Measurements from ENCODE around the gene ATXN7L1. TPM values are rescaled to one million over a fixed set of nuclear protein-coding genes. Genes with fewer than 3 reads are reported as not detected.

The ATXN7L1 gene
- total and polyA plus RNA-seq, 2 donors (not counting 1 experiment from before 2014, with no cell fraction given): 7.1 to 40.6 TPM

DNA sequence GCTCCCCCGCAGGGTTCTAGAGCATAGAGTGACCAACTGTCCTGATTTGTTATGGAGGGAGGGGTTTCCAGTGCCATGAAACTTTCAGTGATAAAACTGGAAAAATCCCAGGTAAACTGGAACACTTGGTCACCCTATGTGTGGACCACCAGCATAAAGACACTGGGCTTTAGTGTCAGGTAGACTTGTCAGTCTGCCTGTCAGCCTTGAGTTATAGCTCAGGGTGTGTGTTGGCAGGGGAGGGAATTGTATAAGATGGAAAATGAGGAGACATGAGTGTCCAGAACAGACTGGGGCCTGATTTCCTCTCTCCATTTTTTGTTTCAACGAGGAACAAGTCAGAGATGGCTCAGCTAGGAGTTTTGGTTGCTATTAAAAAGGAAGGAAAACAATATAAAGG is 284.9 kb downstream of the ATXN7L1 start:
- Mint-ChIP-seq H3K4me3 (no peak overlapping the region), H3K27ac (no peak overlapping the region), H3K4me1 (peaks cover 28% of the 10 kb centered on the region), H3K27me3 (no peaks in the 10 kb centered on the region), H3K9me3 (ENCODE audit: insufficient read depth) (no peaks in the 10 kb centered on the region)
- no peak for DNase-seq
- Histone ChIP-seq H3K4me3 (ENCODE audit: control extremely low read depth in 1 of 5, extremely low read depth in 1 of 5, insufficient read depth in 1 of 5, low read depth in 2 of 5, low read length in 4 of 5) (no peak overlapping the region), H3K4me2 (replicated peaks; ENCODE audit: low read depth, low read length, poor library complexity, severe bottlenecking) (no peak overlapping the region), H3K4me1 (ENCODE audit: control insufficient read depth in 2 of 2, insufficient read depth in 2 of 2, low read length in 2 of 2) (peaks cover 9 to 16% of the 10 kb centered on the region in 2 donors), H4K20me1 (ENCODE audit: control insufficient read depth, insufficient read depth, low read length, poor library complexity, severe bottlenecking) (no peaks in the 10 kb centered on the region), H3K9ac (ENCODE audit: low read length) (no peak overlapping the region), H3K9me3 (ENCODE audit: control extremely low read depth in 1 of 3, control insufficient read depth in 2 of 3, insufficient read depth in 1 of 3, low read length in 2 of 3) (no peaks in the 10 kb centered on the region), H3K27me3 (replicated peaks in 1 of 4; ENCODE audit: control extremely low read depth in 1 of 4, control insufficient read depth in 3 of 4, insufficient read depth in 4 of 4, low read length in 3 of 4) (no peaks in the 10 kb centered on the region), H3K79me2 (ENCODE audit: control insufficient read depth, insufficient read depth, low read length) (no peaks in the 10 kb centered on the region), H2AFZ (ENCODE audit: insufficient read depth, low read depth, low read length, poor library complexity, severe bottlenecking) (no peak overlapping the region), H3K36me3 (replicated peaks in 1 of 2; ENCODE audit: control extremely low read depth in 1 of 2, control insufficient read depth in 1 of 2, extremely low read depth in 1 of 2, insufficient read depth in 2 of 2, low read length in 1 of 2) (no peaks in the 10 kb centered on the region), H3K27ac (ENCODE audit: low read length in 2 of 2) (no peak overlapping the region)
- 100% methylated on average over 1 of the region's 2 CpGs for WGBS (ENCODE audit: insufficient coverage)
- ChIA-PET CTCF (interaction anchor here (1.0 kb wide), 1 partner anchor 708 kb away, joined by 3 read pairs; no protein-coding TSS in a partner anchor), POLR2A (no interaction called here)
- ATAC-seq (ENCODE audit: low read depth): no peak
- intact Hi-C loops (cut with micrococcal nuclease): no loop called here
- TF ChIP-seq EZH2 (IDR thresholded peaks at IDR 0.05; ENCODE audit: borderline replicate concordance, insufficient read depth, low read depth, low read length, poor library complexity, severe bottlenecking): no peak
- TF ChIP-seq, protein P1, sequence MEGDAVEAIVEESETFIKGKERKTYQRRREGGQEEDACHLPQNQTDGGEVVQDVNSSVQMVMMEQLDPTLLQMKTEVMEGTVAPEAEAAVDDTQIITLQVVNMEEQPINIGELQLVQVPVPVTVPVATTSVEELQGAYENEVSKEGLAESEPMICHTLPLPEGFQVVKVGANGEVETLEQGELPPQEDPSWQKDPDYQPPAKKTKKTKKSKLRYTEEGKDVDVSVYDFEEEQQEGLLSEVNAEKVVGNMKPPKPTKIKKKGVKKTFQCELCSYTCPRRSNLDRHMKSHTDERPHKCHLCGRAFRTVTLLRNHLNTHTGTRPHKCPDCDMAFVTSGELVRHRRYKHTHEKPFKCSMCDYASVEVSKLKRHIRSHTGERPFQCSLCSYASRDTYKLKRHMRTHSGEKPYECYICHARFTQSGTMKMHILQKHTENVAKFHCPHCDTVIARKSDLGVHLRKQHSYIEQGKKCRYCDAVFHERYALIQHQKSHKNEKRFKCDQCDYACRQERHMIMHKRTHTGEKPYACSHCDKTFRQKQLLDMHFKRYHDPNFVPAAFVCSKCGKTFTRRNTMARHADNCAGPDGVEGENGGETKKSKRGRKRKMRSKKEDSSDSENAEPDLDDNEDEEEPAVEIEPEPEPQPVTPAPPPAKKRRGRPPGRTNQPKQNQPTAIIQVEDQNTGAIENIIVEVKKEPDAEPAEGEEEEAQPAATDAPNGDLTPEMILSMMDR (IDR thresholded peaks at IDR 0.05): no peak

DNA sequence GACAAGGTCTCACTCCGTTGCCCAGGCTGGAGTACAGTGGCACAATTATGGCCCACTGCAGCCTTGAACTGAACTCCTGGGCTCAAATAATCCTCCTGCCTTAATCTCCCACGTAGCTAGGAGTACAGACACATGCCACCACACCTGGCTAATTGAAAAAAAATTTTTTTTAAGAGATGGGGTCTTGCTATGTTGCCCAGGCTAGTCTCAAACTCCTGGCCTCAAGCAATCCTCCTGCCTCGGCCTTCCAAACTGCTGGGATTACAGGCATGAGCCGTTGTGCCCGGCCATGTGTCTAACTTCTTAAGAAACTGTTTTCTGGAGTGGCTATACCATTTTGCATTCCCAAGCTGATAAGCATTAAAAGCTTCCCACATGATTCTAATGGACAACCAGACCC is 285.6 kb downstream of the ATXN7L1 start:
- ChIA-PET CTCF (interaction anchor here (0.8 kb wide), 1 partner anchor 53 kb away, joined by 3 read pairs; no protein-coding TSS in a partner anchor), POLR2A (no interaction called here)
- Histone ChIP-seq H3K4me3 (ENCODE audit: control extremely low read depth in 1 of 5, extremely low read depth in 1 of 5, insufficient read depth in 1 of 5, low read depth in 2 of 5, low read length in 4 of 5) (no peak overlapping the region), H3K27me3 (replicated peaks in 1 of 4; ENCODE audit: control extremely low read depth in 1 of 4, control insufficient read depth in 3 of 4, insufficient read depth in 4 of 4, low read length in 3 of 4) (no peaks in the 10 kb centered on the region), H3K79me2 (ENCODE audit: control insufficient read depth, insufficient read depth, low read length) (no peaks in the 10 kb centered on the region), H3K9ac (ENCODE audit: low read length) (no peak overlapping the region), H3K4me1 (ENCODE audit: control insufficient read depth in 2 of 2, insufficient read depth in 2 of 2, low read length in 2 of 2) (peaks cover 9 to 16% of the 10 kb centered on the region in 2 donors), H2AFZ (ENCODE audit: insufficient read depth, low read depth, low read length, poor library complexity, severe bottlenecking) (no peak overlapping the region), H3K27ac (ENCODE audit: low read length in 2 of 2) (no peak overlapping the region), H3K9me3 (ENCODE audit: control extremely low read depth in 1 of 3, control insufficient read depth in 2 of 3, insufficient read depth in 1 of 3, low read length in 2 of 3) (no peaks in the 10 kb centered on the region), H4K20me1 (ENCODE audit: control insufficient read depth, insufficient read depth, low read length, poor library complexity, severe bottlenecking) (no peaks in the 10 kb centered on the region), H3K4me2 (replicated peaks; ENCODE audit: low read depth, low read length, poor library complexity, severe bottlenecking) (no peak overlapping the region), H3K36me3 (replicated peaks in 1 of 2; ENCODE audit: control extremely low read depth in 1 of 2, control insufficient read depth in 1 of 2, extremely low read depth in 1 of 2, insufficient read depth in 2 of 2, low read length in 1 of 2) (no peaks in the 10 kb centered on the region)
- no peaks in the 10 kb centered on the region for H3K27me3 Mint-ChIP-seq
- H3K9me3 Mint-ChIP-seq (ENCODE audit: insufficient read depth): no peaks in the 10 kb centered on the region
- no peak overlapping the region for H3K4me3 Mint-ChIP-seq
- H3K4me1 Mint-ChIP-seq: peaks cover 30% of the 10 kb centered on the region
- ATAC-seq (ENCODE audit: low read depth): no peak
- 100% methylated on average over 4 of the region's 5 CpGs for WGBS (ENCODE audit: insufficient coverage)
- intact Hi-C loops (cut with micrococcal nuclease): no loop called here
- no peak overlapping the region for H3K27ac Mint-ChIP-seq
- TF ChIP-seq, protein P1 (IDR thresholded peaks at IDR 0.05): no peak
- TF ChIP-seq EZH2 (IDR thresholded peaks at IDR 0.05; ENCODE audit: borderline replicate concordance, insufficient read depth, low read depth, low read length, poor library complexity, severe bottlenecking): no peak
- DNase-seq: no peak
